ENCODE results near the gene TPSAB1.

GRCh38 chr16:1209081-1209480, 31.4 kb upstream of the TPSAB1 start:
- no peak for TF ChIP-seq POLR2A (IDR thresholded peaks at IDR 0.05)
- no peak for TF ChIP-seq CTCF (IDR thresholded peaks at IDR 0.05)

All from Peyer's patch (tissue), 4 donors.